ENCODE measurements around the gene ADAMTS2.

DNA sequence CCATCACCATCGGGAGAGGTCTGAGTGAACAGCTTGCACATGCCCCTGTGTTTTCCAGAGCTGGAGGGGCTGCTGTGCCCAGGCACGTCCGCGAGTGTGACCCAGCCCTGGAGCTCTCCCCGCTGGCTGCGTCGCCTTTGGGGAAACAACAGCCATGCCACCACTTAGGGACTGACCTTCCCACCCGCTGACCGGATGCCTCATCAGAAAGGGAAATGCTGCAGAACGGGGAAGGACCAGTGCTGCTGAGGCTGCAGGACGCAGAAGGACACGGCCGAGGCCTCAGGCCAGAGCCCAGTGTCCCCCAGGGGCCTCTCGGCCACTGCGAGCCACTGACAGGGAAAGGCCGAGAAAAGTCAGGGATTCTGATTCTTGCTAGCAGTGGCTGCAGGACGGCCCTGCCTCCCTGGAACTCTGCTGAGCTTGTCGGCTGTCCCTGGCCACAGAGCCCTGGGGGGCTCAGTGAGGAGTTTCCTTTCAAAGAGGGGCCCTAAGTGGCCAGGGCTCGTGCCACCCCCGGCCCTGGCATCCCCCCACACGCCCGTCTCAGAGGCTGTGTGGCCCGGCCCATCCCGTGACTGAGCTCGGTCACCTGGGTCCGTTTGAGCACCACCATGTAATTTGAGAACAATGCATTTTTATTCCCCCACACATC, 154.3 kb downstream of the ADAMTS2 start:
- TF ChIP-seq TAF1 (IDR thresholded peaks at IDR 0.05; ENCODE audit: low read depth) (no peak), TCF12 (IDR thresholded peaks at IDR 0.05; ENCODE audit: low read depth) (no peak), MAX (IDR thresholded peaks at IDR 0.05) (no peak)
